ENCODE measurements around the gene GXYLT2. TPM values are rescaled to one million over a fixed set of nuclear protein-coding genes. Genes with fewer than 3 reads are reported as not detected.

Gene GXYLT2
- total and polyA plus RNA-seq, 5 experiments from 2014 or later = not detected

- Mint-ChIP-seq H3K36me3 (peaks cover 0 to 4% (median 0%) of the 10 kb centered on the region in 3 donors), H3K4me3 (no peak overlapping the region), H3K27me3 (peaks cover 6 to 23% (median 19%) of the 10 kb centered on the region in 5 donors), H3K27ac (no peak overlapping the region), H3K9me3 (peaks cover 0 to 3% (median 0%) of the 10 kb centered on the region in 9 donors), H3K4me1 (peaks cover 0 to 6% (median 0%) of the 10 kb centered on the region in 4 donors)
- POLR2A ChIA-PET = no interaction called here
- ATAC-seq = no peak
- no peak for DNase-seq
Observed at GRCh38 chr3:72897758-72898007, 9.8 kb downstream of the GXYLT2 start.

DNA sequence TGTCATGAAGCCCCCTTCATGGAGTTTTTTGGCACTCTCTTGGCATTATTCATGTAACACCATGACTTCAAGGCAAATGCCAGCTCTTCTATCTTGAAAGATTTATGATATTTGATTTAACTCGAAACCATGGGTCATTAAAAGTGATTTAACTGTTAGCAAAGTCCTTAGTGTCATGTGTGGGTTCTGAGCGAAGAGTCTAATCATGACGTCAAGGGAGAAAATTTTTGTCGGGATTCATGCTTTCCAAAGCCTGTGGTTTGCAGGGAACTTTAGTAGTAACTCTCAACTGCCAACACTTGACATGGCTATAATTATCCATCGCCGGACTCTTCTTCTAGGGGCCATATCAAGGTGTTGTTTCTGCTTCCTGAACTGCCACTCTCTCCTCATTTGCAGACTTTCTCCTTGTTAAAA, 11.5 kb downstream of the GXYLT2 start:
- peaks cover 0 to 4% (median 0%) of the 10 kb centered on the region in 3 donors for H3K36me3 Mint-ChIP-seq
- no peak overlapping the region for H3K4me3 Mint-ChIP-seq
- H3K27ac Mint-ChIP-seq = no peak overlapping the region
- no peak for DNase-seq
- POLR2A ChIA-PET = no interaction called here
- H3K27me3 Mint-ChIP-seq = peaks cover 0 to 17% (median 7%) of the 10 kb centered on the region in 5 donors
- no peak for ATAC-seq
- peaks cover 0 to 3% (median 0%) of the 10 kb centered on the region in 9 donors for H3K9me3 Mint-ChIP-seq
- no peaks in the 10 kb centered on the region for H3K4me1 Mint-ChIP-seq

DNA sequence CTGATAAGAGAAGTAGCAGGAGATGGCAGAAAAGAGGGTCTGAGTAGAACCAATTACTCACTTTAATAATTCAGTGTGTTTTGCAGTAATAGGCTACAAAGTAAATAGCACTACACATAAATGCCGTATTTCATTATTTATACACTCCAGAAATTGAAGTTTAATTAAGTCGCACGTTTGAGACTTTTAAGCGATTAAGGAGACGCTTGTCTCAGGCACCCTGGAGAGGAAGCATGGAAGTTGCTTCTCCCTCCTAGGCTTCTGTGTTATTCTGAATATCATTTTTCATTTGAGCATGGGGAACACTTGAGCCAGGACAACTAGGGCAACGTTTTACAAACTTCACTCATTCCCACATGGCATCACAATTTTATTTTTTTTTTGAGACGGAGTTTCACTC, 12.2 kb downstream of the GXYLT2 start:
- Mint-ChIP-seq H3K27me3 (peaks cover 0 to 17% (median 4%) of the 10 kb centered on the region in 5 donors), H3K4me1 (no peaks in the 10 kb centered on the region), H3K9me3 (peaks cover 0 to 3% (median 0%) of the 10 kb centered on the region in 9 donors), H3K27ac (no peak overlapping the region), H3K36me3 (peaks cover 0 to 4% (median 0%) of the 10 kb centered on the region in 3 donors), H3K4me3 (no peak overlapping the region)
- no peak for DNase-seq
- POLR2A ChIA-PET = no interaction called here
- no peak for ATAC-seq

- POLR2A ChIA-PET = no interaction called here
- H3K36me3 Mint-ChIP-seq = peaks cover 0 to 4% (median 0%) of the 10 kb centered on the region in 3 donors
Observed at GRCh38 chr3:72901840-72902239, 14.0 kb downstream of the GXYLT2 start.

DNA sequence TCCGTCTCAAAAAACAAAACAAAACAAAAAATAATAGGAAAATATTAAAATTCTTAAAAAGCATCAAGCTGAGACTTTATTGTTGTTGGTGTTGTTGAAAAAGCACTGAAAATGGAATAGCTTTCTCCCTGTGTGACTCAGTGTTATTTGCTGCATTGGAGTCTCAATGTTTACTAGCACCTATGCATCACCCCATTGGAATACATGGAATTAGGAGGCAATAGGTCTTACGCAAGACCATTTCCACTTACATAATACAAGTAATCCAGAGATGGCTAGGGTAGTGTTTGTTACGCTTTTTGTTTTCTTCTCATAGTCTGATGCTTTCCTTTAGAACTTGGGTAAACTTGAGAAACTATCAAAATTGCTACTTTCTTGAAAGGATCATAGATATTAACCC, 15.2 kb downstream of the GXYLT2 start:
- POLR2A ChIA-PET = no interaction called here
- peaks cover 0 to 3% (median 0%) of the 10 kb centered on the region in 9 donors for H3K9me3 Mint-ChIP-seq
- no peak for ATAC-seq

More at GRCh38 chr3:72901840-72902239, 14.0 kb downstream of the GXYLT2 start:
- Mint-ChIP-seq H3K27me3 (peaks cover 0 to 13% (median 1%) of the 10 kb centered on the region in 5 donors), H3K27ac (no peak overlapping the region), H3K9me3 (peaks cover 0 to 3% (median 0%) of the 10 kb centered on the region in 9 donors), H3K4me1 (no peaks in the 10 kb centered on the region), H3K4me3 (no peak overlapping the region)
- ATAC-seq (no peak), DNase-seq (no peak)

DNA sequence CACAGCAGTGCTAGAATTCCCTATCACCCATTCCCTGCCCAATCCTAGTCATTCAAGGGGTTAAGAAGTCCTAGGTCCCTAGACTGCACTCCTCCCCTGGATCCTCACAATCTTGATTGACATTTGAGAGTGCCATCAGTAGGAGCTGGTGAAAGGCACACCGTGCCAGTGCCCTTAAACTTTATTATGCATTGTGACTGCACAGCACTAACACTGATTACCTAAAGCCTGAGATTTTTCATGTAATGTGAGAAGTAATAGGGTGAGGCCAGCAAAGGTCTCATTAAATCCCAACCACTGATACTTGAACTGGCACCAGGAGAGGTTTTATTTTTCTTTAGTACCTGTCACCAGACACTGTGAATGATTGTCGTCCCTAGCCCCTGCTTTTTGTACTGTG, 16.3 kb downstream of the GXYLT2 start:
- Mint-ChIP-seq H3K27ac (no peak overlapping the region), H3K9me3 (peaks cover 0 to 3% (median 0%) of the 10 kb centered on the region in 9 donors), H3K36me3 (peaks cover 0 to 4% (median 0%) of the 10 kb centered on the region in 3 donors), H3K4me3 (no peak overlapping the region), H3K27me3 (peaks cover 0 to 9% (median 1%) of the 10 kb centered on the region in 5 donors), H3K4me1 (no peaks in the 10 kb centered on the region)
- DNase-seq = no peak
- ATAC-seq = no peak
- POLR2A ChIA-PET = no interaction called here

More for the DNA sequence above, 15.2 kb downstream of the GXYLT2 start:
- Mint-ChIP-seq H3K4me1 (no peaks in the 10 kb centered on the region), H3K27me3 (peaks cover 0 to 11% (median 1%) of the 10 kb centered on the region in 5 donors), H3K4me3 (no peak overlapping the region), H3K36me3 (peaks cover 0 to 4% (median 0%) of the 10 kb centered on the region in 3 donors), H3K27ac (no peak overlapping the region)
- DNase-seq = no peak

- Mint-ChIP-seq H3K27ac (no peak overlapping the region), H3K4me1 (no peaks in the 10 kb centered on the region), H3K9me3 (peaks cover 0 to 3% (median 0%) of the 10 kb centered on the region in 9 donors), H3K36me3 (peaks cover 0 to 4% (median 0%) of the 10 kb centered on the region in 3 donors), H3K27me3 (peaks cover 0 to 9% (median 3%) of the 10 kb centered on the region in 5 donors), H3K4me3 (no peak overlapping the region)
- POLR2A ChIA-PET = no interaction called here
- ATAC-seq = no peak
- DNase-seq = no peak
Observed at GRCh38 chr3:72906154-72906553, 18.3 kb downstream of the GXYLT2 start.

DNA sequence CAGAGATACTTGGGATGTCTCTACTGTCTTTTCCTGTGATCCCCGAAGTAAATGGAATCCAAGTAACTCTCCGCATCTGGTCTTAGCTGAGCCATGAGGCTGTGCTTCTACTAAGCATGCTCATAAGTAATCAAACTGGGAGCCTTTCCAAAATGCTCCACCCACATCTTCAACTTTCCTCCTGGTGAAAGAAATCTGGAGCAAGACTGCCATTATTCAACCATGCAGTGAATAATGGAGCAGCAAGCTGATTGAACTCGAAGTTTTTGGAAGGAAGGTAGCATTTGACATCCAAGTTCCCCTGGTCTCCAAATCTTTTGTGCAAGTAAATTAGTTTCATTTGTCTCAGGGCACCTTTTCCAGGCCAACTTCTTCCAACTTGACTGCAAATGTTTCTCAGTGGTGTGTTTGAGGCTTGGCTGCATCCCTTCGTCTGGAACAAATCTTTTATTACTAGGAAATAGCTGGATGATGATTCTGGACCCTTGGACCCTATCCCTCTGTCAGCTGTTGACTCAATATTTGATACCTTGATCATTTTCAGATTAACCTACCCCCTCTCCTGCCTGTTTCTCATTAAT, 19.4 kb downstream of the GXYLT2 start:
- Mint-ChIP-seq H3K27ac (no peak overlapping the region), H3K4me1 (no peaks in the 10 kb centered on the region), H3K4me3 (no peak overlapping the region), H3K9me3 (no peaks in the 10 kb centered on the region), H3K36me3 (no peaks in the 10 kb centered on the region), H3K27me3 (peaks cover 0 to 5% (median 0%) of the 10 kb centered on the region in 5 donors)
- DNase-seq = no peak
- POLR2A ChIA-PET = no interaction called here
- no peak for ATAC-seq

DNA sequence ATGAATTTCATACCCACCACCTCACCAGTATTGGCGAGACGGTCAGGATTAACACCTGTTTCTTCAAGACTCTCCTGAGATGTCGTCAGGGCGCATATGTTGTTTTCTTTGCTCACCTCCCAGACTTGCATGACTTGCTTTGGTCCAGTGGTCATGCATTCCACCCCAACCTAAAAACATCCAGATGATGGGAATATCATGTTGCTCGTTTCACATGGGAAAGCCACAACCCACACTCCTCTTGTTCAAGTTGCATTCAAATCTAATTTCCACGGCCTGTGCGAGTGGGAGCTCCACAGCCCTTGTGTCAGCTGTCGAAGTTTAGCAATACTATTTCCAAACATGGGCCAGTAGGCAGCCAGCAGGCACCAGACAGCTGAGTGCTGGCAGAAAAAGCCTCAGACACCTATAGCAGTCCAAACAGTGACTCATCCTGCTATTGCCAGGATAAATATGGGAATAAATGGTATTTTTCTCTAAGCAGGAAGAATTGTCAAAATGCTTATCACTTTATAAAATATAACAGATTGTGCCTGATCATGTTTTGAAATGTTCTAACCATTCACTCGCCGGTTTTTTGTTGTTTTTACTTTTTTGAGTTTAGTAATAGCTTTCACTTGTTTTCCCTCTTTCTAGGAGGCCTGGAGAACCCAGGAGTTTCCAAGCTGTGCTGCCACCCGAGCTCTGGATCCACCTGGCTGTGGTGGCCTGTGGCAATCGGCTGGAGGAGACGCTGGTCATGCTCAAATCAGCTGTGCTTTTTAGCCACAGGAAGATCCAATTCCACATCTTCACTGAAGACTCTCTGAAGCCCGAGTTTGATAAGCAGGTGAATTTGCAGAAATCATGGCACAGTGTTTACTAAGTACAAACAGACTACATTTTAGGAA, 20.1 kb downstream of the GXYLT2 start:
- no peaks in the 10 kb centered on the region for H3K9me3 Mint-ChIP-seq
- no peak overlapping the region for H3K4me3 Mint-ChIP-seq
- ATAC-seq = no peak
- no peaks in the 10 kb centered on the region for H3K4me1 Mint-ChIP-seq
- peaks cover 0 to 4% (median 0%) of the 10 kb centered on the region in 5 donors for H3K27me3 Mint-ChIP-seq
- no peak for DNase-seq
- POLR2A ChIA-PET = no interaction called here
- no peak overlapping the region for H3K27ac Mint-ChIP-seq
- peaks cover 0 to 3% (median 0%) of the 10 kb centered on the region in 3 donors for H3K36me3 Mint-ChIP-seq

DNA sequence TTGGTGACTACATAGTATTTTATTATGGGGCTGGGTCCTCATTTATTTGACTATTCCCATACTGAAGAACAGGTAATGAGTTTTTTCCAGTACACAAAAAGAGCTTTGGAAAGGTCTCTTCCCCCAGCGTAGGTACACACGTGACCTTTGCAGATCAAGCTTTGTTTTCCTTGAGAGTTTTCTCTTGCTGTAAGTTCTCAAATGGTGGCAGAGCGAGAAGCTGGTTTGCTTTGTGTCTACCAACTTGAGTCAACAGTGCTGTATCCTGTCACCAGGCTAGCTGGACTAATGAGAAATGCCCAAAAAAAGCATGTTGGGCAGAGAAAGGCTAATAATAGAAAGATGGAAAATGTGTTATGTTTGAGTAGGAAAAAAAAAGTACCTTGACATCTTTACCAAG, 21.7 kb downstream of the GXYLT2 start:
- Mint-ChIP-seq H3K4me3 (no peak overlapping the region), H3K9me3 (no peaks in the 10 kb centered on the region), H3K27ac (no peak overlapping the region), H3K36me3 (peaks cover 0 to 3% (median 0%) of the 10 kb centered on the region in 3 donors), H3K27me3 (peaks cover 0 to 2% (median 0%) of the 10 kb centered on the region in 5 donors), H3K4me1 (no peaks in the 10 kb centered on the region)
- ATAC-seq (no peak), DNase-seq (no peak)
- POLR2A ChIA-PET = no interaction called here

DNA sequence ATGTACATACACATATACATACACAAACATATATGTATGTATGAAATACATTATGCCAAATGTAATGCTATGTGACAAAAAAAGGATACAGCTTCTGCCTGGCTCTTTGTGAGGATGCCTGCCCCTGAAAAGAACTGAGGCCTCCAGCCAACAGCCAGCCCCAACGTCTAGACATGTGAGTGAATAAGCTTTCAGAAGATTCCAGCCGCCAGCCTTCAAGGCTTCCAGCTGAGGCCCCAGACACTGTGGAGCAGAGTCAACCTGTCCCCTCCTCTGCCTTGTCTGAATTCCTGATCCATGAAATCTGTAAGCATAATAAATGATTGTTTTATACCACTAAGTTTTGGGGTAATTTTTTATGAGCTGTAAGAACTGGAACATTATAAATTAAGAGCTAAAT, 24.7 kb downstream of the GXYLT2 start:
- Mint-ChIP-seq H3K27ac (no peak overlapping the region), H3K27me3 (peaks cover 0 to 6% (median 3%) of the 10 kb centered on the region in 5 donors), H3K4me3 (no peak overlapping the region), H3K9me3 (no peaks in the 10 kb centered on the region), H3K4me1 (no peaks in the 10 kb centered on the region), H3K36me3 (peaks cover 0 to 3% (median 0%) of the 10 kb centered on the region in 3 donors)
- POLR2A ChIA-PET = no interaction called here
- no peak for ATAC-seq
- no peak for DNase-seq

DNA sequence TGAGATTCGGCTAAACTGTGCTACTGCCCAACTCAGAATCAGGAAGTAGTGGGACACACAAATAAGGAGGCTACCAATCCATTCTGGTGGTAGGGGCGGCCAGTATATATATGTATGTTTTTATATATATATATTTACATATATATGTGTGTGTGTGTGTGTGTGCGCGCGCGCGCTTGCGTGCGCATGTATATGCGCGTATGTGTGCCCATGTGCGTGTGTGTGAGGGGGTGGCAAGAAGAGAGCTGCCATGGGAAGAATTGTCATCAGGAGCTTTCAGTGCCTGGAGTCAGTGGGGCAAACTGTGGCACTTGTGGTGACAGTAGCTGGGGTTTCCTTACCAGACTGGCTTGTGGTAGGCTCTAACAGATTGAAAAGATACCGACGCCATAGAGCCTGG, 26.5 kb downstream of the GXYLT2 start:
- DNase-seq (no peak), ATAC-seq (no peak)
- peaks cover 0 to 3% (median 0%) of the 10 kb centered on the region in 3 donors for H3K36me3 Mint-ChIP-seq

GRCh38 chr3:72916250-72916649, 28.4 kb downstream of the GXYLT2 start:
- Mint-ChIP-seq H3K36me3 (peaks cover 0 to 3% (median 0%) of the 10 kb centered on the region in 3 donors), H3K27me3 (peaks cover 0 to 6% (median 4%) of the 10 kb centered on the region in 5 donors), H3K4me3 (no peak overlapping the region), H3K4me1 (no peaks in the 10 kb centered on the region), H3K27ac (no peak overlapping the region), H3K9me3 (no peaks in the 10 kb centered on the region)
- ATAC-seq = no peak
- no peak for DNase-seq
- POLR2A ChIA-PET = no interaction called here

More for the DNA sequence above, 26.5 kb downstream of the GXYLT2 start:
- Mint-ChIP-seq H3K9me3 (no peaks in the 10 kb centered on the region), H3K27ac (no peak overlapping the region), H3K4me1 (no peaks in the 10 kb centered on the region), H3K27me3 (peaks cover 0 to 6% (median 4%) of the 10 kb centered on the region in 5 donors), H3K4me3 (no peak overlapping the region)
- POLR2A ChIA-PET = no interaction called here

Data from naive thymus-derived CD8-positive, alpha-beta T cell (primary cell).